ENCODE results near the gene PLEKHA5. TPM values are rescaled to one million over a fixed set of nuclear protein-coding genes. Genes with fewer than 3 reads are reported as not detected.

The PLEKHA5 gene
- total RNA-seq, 2 donors from 2014 or later, result 10.2 to 29.8 TPM

- H3K27me3 ChIP-seq, result no peaks in the 10 kb centered on the region
- DNase-seq (no peak), ATAC-seq (no peak)
- TF ChIP-seq POLR2A (IDR thresholded peaks at IDR 0.05) (no peak), CTCF (IDR thresholded peaks at IDR 0.05) (no peak)
- no peak overlapping the region for H3K4me3 ChIP-seq
- H3K36me3 ChIP-seq (replicated peaks in 1 of 2; ENCODE audit: insufficient read depth in 1 of 2, low read depth in 2 of 2), result peaks cover 0 to 3% of the 10 kb centered on the region in 2 donors
- H3K27ac ChIP-seq, result no peak overlapping the region
- intact Hi-C loops (cut with DNase I), result no loop called here
- no peaks in the 10 kb centered on the region for H3K9me3 ChIP-seq
- no peaks in the 10 kb centered on the region for H3K4me1 ChIP-seq
Measured at GRCh38 chr12:19282133-19282699, 152.7 kb downstream of the PLEKHA5 start.

GRCh38 chr12:19284658-19285057, 155.1 kb downstream of the PLEKHA5 start:
- Histone ChIP-seq H3K4me1 (no peaks in the 10 kb centered on the region), H3K4me3 (no peak overlapping the region), H3K27ac (no peak overlapping the region), H3K27me3 (no peaks in the 10 kb centered on the region), H3K36me3 (replicated peaks in 1 of 2; ENCODE audit: insufficient read depth in 1 of 2, low read depth in 2 of 2) (peaks cover 0 to 3% of the 10 kb centered on the region in 2 donors), H3K9me3 (no peaks in the 10 kb centered on the region)
- no peak for ATAC-seq
- DNase-seq, result no peak
- 88 to 97% methylated on average over 2 of the region's 2 CpGs for WGBS, 2 donors
- intact Hi-C loops (cut with DNase I), result no loop called here
- TF ChIP-seq POLR2A (IDR thresholded peaks at IDR 0.05), result no peak
- TF ChIP-seq CTCF (IDR thresholded peaks at IDR 0.05), result no peak

GRCh38 chr12:19285793-19286448, 156.4 kb downstream of the PLEKHA5 start:
- Histone ChIP-seq H3K27ac (no peak overlapping the region), H3K4me1 (no peaks in the 10 kb centered on the region), H3K9me3 (no peaks in the 10 kb centered on the region), H3K36me3 (replicated peaks in 1 of 2; ENCODE audit: insufficient read depth in 1 of 2, low read depth in 2 of 2) (peaks cover 0 to 3% of the 10 kb centered on the region in 2 donors), H3K27me3 (no peaks in the 10 kb centered on the region), H3K4me3 (no peak overlapping the region)
- WGBS, 2 donors, result 47 to 58% methylated on average over 6 of the region's 6 CpGs
- TF ChIP-seq POLR2A (IDR thresholded peaks at IDR 0.05) (no peak), CTCF (IDR thresholded peaks at IDR 0.05) (no peak)
- intact Hi-C loops (cut with DNase I), result no loop called here
- ATAC-seq, result no peak
- no peak for DNase-seq

GRCh38 chr12:19287302-19287701, 157.8 kb downstream of the PLEKHA5 start:
- ATAC-seq, result no peak

More at GRCh38 chr12:19287302-19287701, 157.8 kb downstream of the PLEKHA5 start:
- TF ChIP-seq POLR2A (IDR thresholded peaks at IDR 0.05), result no peak
- TF ChIP-seq CTCF (IDR thresholded peaks at IDR 0.05), result no peak
- DNase-seq, result no peak
- intact Hi-C loops (cut with DNase I), result no loop called here
- H3K4me3 ChIP-seq, result no peak overlapping the region
- no peak overlapping the region for H3K27ac ChIP-seq
- no peaks in the 10 kb centered on the region for H3K4me1 ChIP-seq
- no peaks in the 10 kb centered on the region for H3K9me3 ChIP-seq
- 76 to 82% methylated on average over 1 of the region's 1 CpG for WGBS, 2 donors
- H3K27me3 ChIP-seq, result no peaks in the 10 kb centered on the region
- peaks cover 0 to 3% of the 10 kb centered on the region in 2 donors for H3K36me3 ChIP-seq (replicated peaks in 1 of 2; ENCODE audit: insufficient read depth in 1 of 2, low read depth in 2 of 2)

Data from body of pancreas (tissue), 4 donors.